D721Med (cell line): Measurements from ENCODE around the gene PBRM1.

ENCODE experiments used
- DNase-seq: peaks from one replicate; pipeline ENCODE4 v3.0.0; 2011; ENCODE audit warnings: low spot score; ENCODE audit not compliant: insufficient read length
- FAIRE-seq: peaks from 2 replicates; lab custom pipeline; 2011; peaks lifted over from hg19 to GRCh38; lab: Jason Lieb, UNC
- TF ChIP-seq, protein P1 (sequence below): IDR thresholded peaks from 2 replicates; pipeline ENCODE4 v1.5.1; 2012; ENCODE audit warnings: mild to moderate bottlenecking, control low read depth; ENCODE audit not compliant: insufficient read depth; ENCODE audit errors: missing control alignments

The PBRM1 gene

DNA sequence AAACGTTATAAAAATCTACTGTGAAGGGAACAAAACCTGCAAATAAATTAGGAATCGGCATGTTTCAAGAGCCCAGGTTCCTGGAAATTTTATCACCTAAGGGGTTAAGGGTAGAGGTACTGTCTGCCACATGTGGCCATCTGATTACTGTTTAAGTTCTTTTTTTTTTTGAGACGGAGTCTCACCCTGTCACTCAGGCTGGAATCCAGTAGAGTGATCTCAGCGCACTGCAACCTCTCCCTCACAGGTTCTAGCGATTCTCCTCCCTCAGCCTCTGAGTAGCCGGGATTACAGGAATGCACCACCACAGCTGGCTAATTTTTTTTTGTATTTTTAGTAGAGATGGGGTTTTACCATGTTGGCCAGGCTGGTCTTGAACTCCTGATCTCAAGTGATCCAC is 113.5 kb downstream of the PBRM1 start:
- TF ChIP-seq, protein P1, sequence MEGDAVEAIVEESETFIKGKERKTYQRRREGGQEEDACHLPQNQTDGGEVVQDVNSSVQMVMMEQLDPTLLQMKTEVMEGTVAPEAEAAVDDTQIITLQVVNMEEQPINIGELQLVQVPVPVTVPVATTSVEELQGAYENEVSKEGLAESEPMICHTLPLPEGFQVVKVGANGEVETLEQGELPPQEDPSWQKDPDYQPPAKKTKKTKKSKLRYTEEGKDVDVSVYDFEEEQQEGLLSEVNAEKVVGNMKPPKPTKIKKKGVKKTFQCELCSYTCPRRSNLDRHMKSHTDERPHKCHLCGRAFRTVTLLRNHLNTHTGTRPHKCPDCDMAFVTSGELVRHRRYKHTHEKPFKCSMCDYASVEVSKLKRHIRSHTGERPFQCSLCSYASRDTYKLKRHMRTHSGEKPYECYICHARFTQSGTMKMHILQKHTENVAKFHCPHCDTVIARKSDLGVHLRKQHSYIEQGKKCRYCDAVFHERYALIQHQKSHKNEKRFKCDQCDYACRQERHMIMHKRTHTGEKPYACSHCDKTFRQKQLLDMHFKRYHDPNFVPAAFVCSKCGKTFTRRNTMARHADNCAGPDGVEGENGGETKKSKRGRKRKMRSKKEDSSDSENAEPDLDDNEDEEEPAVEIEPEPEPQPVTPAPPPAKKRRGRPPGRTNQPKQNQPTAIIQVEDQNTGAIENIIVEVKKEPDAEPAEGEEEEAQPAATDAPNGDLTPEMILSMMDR, result no peak
- no peak for DNase-seq
- FAIRE-seq, result no peak

DNA sequence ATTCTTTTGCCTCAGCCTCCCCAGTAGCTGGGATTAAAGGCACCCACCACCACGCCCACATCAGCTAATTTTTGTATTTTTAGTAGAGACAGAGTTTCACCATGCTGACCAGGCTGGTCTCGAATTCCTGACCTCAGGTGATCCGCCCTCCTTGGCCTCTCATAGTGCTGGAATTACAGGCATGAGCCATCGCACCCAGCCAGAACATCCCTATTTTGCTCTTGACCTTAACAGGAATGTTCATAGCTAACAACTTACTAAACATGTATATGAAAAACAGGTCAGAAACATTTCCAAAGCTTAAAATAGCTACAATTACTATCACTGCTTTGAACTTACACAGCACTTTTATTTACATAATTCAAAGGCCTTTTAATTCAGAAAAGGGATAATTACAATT is 115.6 kb downstream of the PBRM1 start:
- FAIRE-seq (no peak), DNase-seq (no peak)
- TF ChIP-seq, protein P1, result no peak

DNA sequence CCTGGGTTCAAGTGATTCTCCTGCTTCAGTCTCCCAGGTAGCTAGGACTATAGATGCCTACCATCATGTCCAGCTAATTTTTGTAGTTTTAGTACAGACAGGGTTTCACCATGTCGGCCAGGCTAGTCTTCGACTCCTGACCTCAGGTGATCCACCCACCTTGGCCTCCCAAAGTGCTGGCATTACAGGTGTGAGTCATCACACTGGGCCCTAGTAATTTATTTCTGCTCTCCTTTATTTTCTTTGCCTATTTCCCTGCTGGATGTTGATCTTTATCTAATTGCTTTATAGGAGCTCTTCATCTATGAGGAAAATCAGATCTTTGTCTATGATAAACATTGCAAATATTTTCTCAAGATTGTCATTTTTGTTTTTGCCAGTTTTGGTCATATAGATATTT is 117.6 kb downstream of the PBRM1 start:
- TF ChIP-seq, protein P1, result no peak
- FAIRE-seq, result no peak
- DNase-seq, result no peak

DNA sequence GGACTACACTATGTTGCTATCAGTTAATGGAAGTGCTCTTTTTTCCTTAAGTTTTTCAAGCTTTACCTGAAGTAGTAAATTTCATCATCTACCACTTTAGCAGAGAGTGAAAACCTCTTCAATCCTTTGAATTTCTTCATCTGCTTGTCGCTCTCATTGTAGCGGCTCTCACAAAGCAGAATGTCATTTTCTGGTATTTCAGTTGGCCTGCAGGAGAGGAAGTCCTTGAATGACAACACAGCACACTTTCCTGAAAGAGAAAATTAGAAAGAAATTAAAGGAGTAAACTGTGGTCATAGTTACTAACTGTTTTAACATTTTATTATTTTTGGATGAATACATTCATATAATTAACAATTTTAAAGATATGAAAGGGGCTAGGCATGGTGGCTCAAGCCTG is 121.7 kb downstream of the PBRM1 start:
- TF ChIP-seq, protein P1, result no peak
- FAIRE-seq (no peak), DNase-seq (no peak)

DNA sequence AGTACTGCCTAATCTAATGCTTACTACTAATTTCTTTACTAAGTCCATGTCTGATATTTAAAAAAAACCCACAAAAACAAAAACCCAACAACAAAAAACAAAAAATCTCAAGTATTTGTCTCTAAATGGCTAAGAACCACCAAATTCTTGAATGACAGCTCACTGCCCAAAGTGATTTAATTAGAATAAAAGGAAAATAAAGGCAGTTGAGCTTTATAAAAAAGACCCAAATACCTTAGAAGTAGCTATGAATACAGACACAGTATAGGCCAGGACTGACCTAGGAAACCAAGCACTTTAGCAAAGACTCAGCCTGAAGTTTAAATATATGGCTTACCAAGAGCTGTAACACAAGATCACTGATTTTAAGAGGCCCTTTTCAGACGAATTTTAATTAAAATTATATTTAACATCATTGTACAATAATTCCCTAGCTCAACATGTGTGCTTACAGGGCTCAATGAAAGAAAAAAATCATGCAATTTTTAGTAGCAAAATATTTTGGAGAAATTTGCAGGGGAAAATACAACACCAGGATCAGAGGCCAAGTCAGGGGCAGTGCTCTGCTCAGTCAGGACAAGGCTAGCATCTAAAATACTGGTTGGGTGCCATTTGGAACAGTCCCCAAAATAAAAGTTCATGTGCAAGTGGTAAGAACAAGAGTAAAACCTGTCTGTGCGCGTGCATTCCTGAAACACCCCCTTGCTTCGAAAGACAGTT is 124.5 kb downstream of the PBRM1 start:
- DNase-seq, result no peak
- no peak for FAIRE-seq
- TF ChIP-seq, protein P1, result no peak

DNA sequence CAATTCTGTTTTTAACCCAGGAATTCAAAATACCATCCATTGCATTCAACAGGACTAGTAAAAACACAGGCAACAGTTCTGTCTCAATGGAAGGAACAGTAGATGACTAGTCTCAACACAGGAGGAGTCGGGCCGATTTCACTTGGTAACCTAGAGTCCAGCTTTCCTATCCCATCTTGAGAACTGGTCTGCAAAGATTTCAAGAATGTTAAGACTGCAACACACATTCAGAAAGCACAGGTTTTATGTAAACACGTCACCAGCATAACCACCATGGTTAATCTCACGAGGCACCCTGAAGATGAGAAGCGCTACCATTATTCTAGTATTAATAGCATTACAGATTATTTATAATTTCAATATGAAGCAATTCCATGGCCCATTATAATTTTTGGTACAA is 127.3 kb downstream of the PBRM1 start:
- DNase-seq, result no peak
- TF ChIP-seq, protein P1, result no peak
- no peak for FAIRE-seq
